ENCODE measurements around the gene AEBP1. TPM values are rescaled to one million over a fixed set of nuclear protein-coding genes. Genes with fewer than 3 reads are reported as not detected.

Gene AEBP1
- total RNA-seq, 1 donor from 2014 or later = 21.6 TPM

- H3K9me3 Mint-ChIP-seq = no peaks in the 10 kb centered on the region
- H3K4me3 Mint-ChIP-seq = no peak overlapping the region
- intact Hi-C loops (cut with micrococcal nuclease) = no loop called here
- no peak overlapping the region for H3K27ac Mint-ChIP-seq
- DNase-seq = no peak
- H3K36me3 Mint-ChIP-seq (ENCODE audit: low read depth) = peaks cover 17% of the 10 kb centered on the region
- H3K4me1 Mint-ChIP-seq = peaks cover 7% of the 10 kb centered on the region
- H3K27me3 Mint-ChIP-seq = peaks cover 6% of the 10 kb centered on the region
Observed at GRCh38 chr7:44109991-44110390, 5.8 kb downstream of the AEBP1 start.

- no peaks in the 10 kb centered on the region for H3K9me3 Mint-ChIP-seq
- H3K4me3 Mint-ChIP-seq = no peak overlapping the region
Observed at GRCh38 chr7:44110719-44111635, 6.8 kb downstream of the AEBP1 start.

GRCh38 chr7:44111761-44112160 lies 7.6 kb downstream of the AEBP1 start:
- no peaks in the 10 kb centered on the region for H3K27me3 Mint-ChIP-seq
- H3K9me3 Mint-ChIP-seq = no peaks in the 10 kb centered on the region
- DNase-seq = no peak
- H3K36me3 Mint-ChIP-seq (ENCODE audit: low read depth) = peaks cover 18% of the 10 kb centered on the region
- H3K4me1 Mint-ChIP-seq = no peaks in the 10 kb centered on the region
- no peak overlapping the region for H3K4me3 Mint-ChIP-seq
- H3K27ac Mint-ChIP-seq = peak overlapping the region; percentile 25
- intact Hi-C loops (cut with micrococcal nuclease) = no loop called here

More at GRCh38 chr7:44110719-44111635, 6.8 kb downstream of the AEBP1 start:
- DNase-seq = no peak
- intact Hi-C loops (cut with micrococcal nuclease) = no loop called here
- H3K27me3 Mint-ChIP-seq = no peaks in the 10 kb centered on the region
- peaks cover 18% of the 10 kb centered on the region for H3K36me3 Mint-ChIP-seq (ENCODE audit: low read depth)
- no peaks in the 10 kb centered on the region for H3K4me1 Mint-ChIP-seq
- no peak overlapping the region for H3K27ac Mint-ChIP-seq

GRCh38 chr7:44112231-44112996 lies 8.3 kb downstream of the AEBP1 start:
- peaks cover 21% of the 10 kb centered on the region for H3K36me3 Mint-ChIP-seq (ENCODE audit: low read depth)

GRCh38 chr7:44112997-44113763 lies 9.0 kb downstream of the AEBP1 start:
- intact Hi-C loops (cut with micrococcal nuclease) = no loop called here
- Mint-ChIP-seq H3K9me3 (no peaks in the 10 kb centered on the region), H3K27me3 (no peaks in the 10 kb centered on the region), H3K4me1 (no peaks in the 10 kb centered on the region), H3K36me3 (ENCODE audit: low read depth) (peaks cover 28% of the 10 kb centered on the region), H3K27ac (no peak overlapping the region), H3K4me3 (no peak overlapping the region)
- DNase-seq = no peak

More at GRCh38 chr7:44112231-44112996, 8.3 kb downstream of the AEBP1 start:
- intact Hi-C loops (cut with micrococcal nuclease) = no loop called here
- DNase-seq = no peak
- H3K4me1 Mint-ChIP-seq = no peaks in the 10 kb centered on the region
- no peak overlapping the region for H3K27ac Mint-ChIP-seq
- H3K9me3 Mint-ChIP-seq = no peaks in the 10 kb centered on the region
- no peaks in the 10 kb centered on the region for H3K27me3 Mint-ChIP-seq
- no peak overlapping the region for H3K4me3 Mint-ChIP-seq

GRCh38 chr7:44113764-44114354 lies 9.7 kb downstream of the AEBP1 start:
- intact Hi-C loops (cut with micrococcal nuclease) = no loop called here
- Mint-ChIP-seq H3K4me3 (no peak overlapping the region), H3K9me3 (no peaks in the 10 kb centered on the region), H3K36me3 (ENCODE audit: low read depth) (peaks cover 32% of the 10 kb centered on the region), H3K27ac (no peak overlapping the region), H3K4me1 (no peaks in the 10 kb centered on the region), H3K27me3 (no peaks in the 10 kb centered on the region)
- DNase-seq = no peak

GRCh38 chr7:44114586-44115310 lies 10.6 kb downstream of the AEBP1 start:
- Mint-ChIP-seq H3K27me3 (no peaks in the 10 kb centered on the region), H3K27ac (no peak overlapping the region), H3K4me3 (no peak overlapping the region), H3K36me3 (ENCODE audit: low read depth) (peaks cover 41% of the 10 kb centered on the region), H3K4me1 (peaks cover 5% of the 10 kb centered on the region), H3K9me3 (no peaks in the 10 kb centered on the region)
- no peak for DNase-seq
- intact Hi-C loops (cut with micrococcal nuclease) = no loop called here

- H3K27me3 Mint-ChIP-seq = no peaks in the 10 kb centered on the region
- no peak for DNase-seq
- no peak overlapping the region for H3K4me3 Mint-ChIP-seq
- intact Hi-C loops (cut with micrococcal nuclease) = no loop called here
- H3K9me3 Mint-ChIP-seq = no peaks in the 10 kb centered on the region
- no peak overlapping the region for H3K27ac Mint-ChIP-seq
- peaks cover 15% of the 10 kb centered on the region for H3K4me1 Mint-ChIP-seq
- peaks cover 56% of the 10 kb centered on the region for H3K36me3 Mint-ChIP-seq (ENCODE audit: low read depth)
Observed at GRCh38 chr7:44116087-44116788, 12.1 kb downstream of the AEBP1 start.

- Mint-ChIP-seq H3K9me3 (no peaks in the 10 kb centered on the region), H3K4me3 (no peak overlapping the region), H3K36me3 (ENCODE audit: low read depth) (peaks cover 62% of the 10 kb centered on the region), H3K4me1 (peaks cover 18% of the 10 kb centered on the region), H3K27me3 (no peaks in the 10 kb centered on the region), H3K27ac (no peak overlapping the region)
- intact Hi-C loops (cut with micrococcal nuclease) = no loop called here
- no peak for DNase-seq
Observed at GRCh38 chr7:44116789-44117666, 12.9 kb downstream of the AEBP1 start.

- Mint-ChIP-seq H3K36me3 (ENCODE audit: low read depth) (peaks cover 65% of the 10 kb centered on the region), H3K27me3 (no peaks in the 10 kb centered on the region), H3K4me3 (no peak overlapping the region), H3K9me3 (no peaks in the 10 kb centered on the region), H3K27ac (no peak overlapping the region), H3K4me1 (peaks cover 24% of the 10 kb centered on the region)
- intact Hi-C loops (cut with micrococcal nuclease) = no loop called here
- no peak for DNase-seq
Observed at GRCh38 chr7:44117801-44118429, 13.8 kb downstream of the AEBP1 start.

- Mint-ChIP-seq H3K4me1 (peaks cover 27% of the 10 kb centered on the region), H3K4me3 (no peak overlapping the region), H3K27me3 (peaks cover 2% of the 10 kb centered on the region), H3K9me3 (no peaks in the 10 kb centered on the region), H3K36me3 (ENCODE audit: low read depth) (peaks cover 53% of the 10 kb centered on the region), H3K27ac (no peak overlapping the region)
- intact Hi-C loops (cut with micrococcal nuclease) = loop anchor here (5.0 kb wide), 1 partner anchor 82 kb away; the partner anchor contains the start of gene YKT6
- no peak for DNase-seq
Observed at GRCh38 chr7:44119829-44120380, 15.8 kb downstream of the AEBP1 start.

Measured in activated CD4-positive, alpha-beta T cell treated with anti-CD3 and anti-CD28 coated beads, Interleukin-2, amount 10 ng/mL, durations not matched to agents 24 days and 14 days (primary cell).